Activated CD4-positive, CD25-positive, alpha-beta regulatory T cell (primary cell): ENCODE data around the gene USP6NL.

Experiments
- DNase-seq, 4 experiments: peaks; one replicate each; lab custom pipeline; 2025; lab: John Stamatoyannopoulos, UW

USP6NL gene

GRCh38 chr10:11478807-11479206, 132.6 kb downstream of the USP6NL start:
- DNase-seq, result no peak

- DNase-seq, result no peak
These were observed 135.5 kb downstream of the USP6NL start for GRCh38 chr10:11475831-11476434.

- DNase-seq, result no peak
These were observed 138.2 kb downstream of the USP6NL start for GRCh38 chr10:11473128-11473760.

GRCh38 chr10:11472158-11472753, 139.2 kb downstream of the USP6NL start:
- peak; percentile 29 to 50 (median 38) for DNase-seq

- DNase-seq, result no peak
These were observed 141.7 kb downstream of the USP6NL start for GRCh38 chr10:11469575-11470391.

- no peak for DNase-seq
These were observed 143.2 kb downstream of the USP6NL start for GRCh38 chr10:11468126-11468742.

- no peak for DNase-seq
These were observed 146.0 kb downstream of the USP6NL start for GRCh38 chr10:11465406-11465805.

- DNase-seq, result no peak
These were observed 148.3 kb downstream of the USP6NL start for GRCh38 chr10:11463111-11463510.

- no peak for DNase-seq
These were observed 149.4 kb downstream of the USP6NL start for GRCh38 chr10:11462071-11462470.

- no peak for DNase-seq
These were observed 154.1 kb downstream of the USP6NL start for GRCh38 chr10:11457336-11457735.

- no peak for DNase-seq
These were observed 156.4 kb downstream of the USP6NL start for GRCh38 chr10:11454958-11455566.

GRCh38 chr10:11454160-11454559, 157.3 kb downstream of the USP6NL start:
- DNase-seq, result no peak

GRCh38 chr10:11451640-11452260, 159.7 kb downstream of the USP6NL start:
- DNase-seq, result no peak

- DNase-seq, result no peak
These were observed 161.0 kb downstream of the USP6NL start for GRCh38 chr10:11450427-11450826.

- no peak for DNase-seq
These were observed 161.7 kb downstream of the USP6NL start for GRCh38 chr10:11449761-11450160.

- no peak for DNase-seq
These were observed 162.8 kb downstream of the USP6NL start for GRCh38 chr10:11448545-11449244.

- no peak for DNase-seq
These were observed 163.3 kb downstream of the USP6NL start for GRCh38 chr10:11448190-11448544.

GRCh38 chr10:11447586-11447985, 163.9 kb downstream of the USP6NL start:
- DNase-seq, result no peak

GRCh38 chr10:11446864-11447263, 164.6 kb downstream of the USP6NL start:
- no peak for DNase-seq

- no peak for DNase-seq
These were observed 165.3 kb downstream of the USP6NL start for GRCh38 chr10:11446133-11446532.
